Lung (tissue), 12 donors: ENCODE measurements around the gene KCNQ1OT1. TPM values are rescaled to one million over a fixed set of nuclear protein-coding genes. Genes with fewer than 3 reads are reported as not detected.
A peak's percentile ranks its signal among the peaks of the same experiment; 100 is the strongest.

Experiments used
- ATAC-seq: fragments of 200-7000 bp; cut with Tn5 transposase; one replicate; pipeline ENCODE4 v1.9.1; 2020; ENCODE audit warnings: moderate number of reproducible peaks; ENCODE audit not compliant: insufficient read depth, low FRiP score
- DNase-seq, 3 donors: peaks; one replicate each; pipeline ENCODE4 v3.0.0-alpha.2; 2013 to 2017
- H3K27ac ChIP-seq, 2 donors: one replicate each; pipeline ENCODE4 v1.5.1; 2013; ENCODE audit warnings: mild to moderate bottlenecking in 2 of 2, moderate library complexity in 2 of 2, control low read depth in 1 of 2, inconsistent platforms in 1 of 2, low read depth in 1 of 2, low read length in 1 of 2
- H3K27me3 ChIP-seq, 3 donors: one replicate each; pipeline ENCODE4 v1.5.1; 2013; ENCODE audit warnings: low read length in 2 of 3; ENCODE audit not compliant: control insufficient read depth in 3 of 3, insufficient read depth in 3 of 3
- H3K36me3 ChIP-seq, 4 donors: one replicate each; pipeline ENCODE4 v1.5.1; 2013; ENCODE audit warnings: low read length in 4 of 4, mild to moderate bottlenecking in 1 of 4, moderate library complexity in 1 of 4; ENCODE audit not compliant: control insufficient read depth in 4 of 4, insufficient read depth in 4 of 4
- H3K4me1 ChIP-seq, 5 donors: one replicate each; pipeline ENCODE4 v1.5.1; 2013; ENCODE audit warnings: low read length in 5 of 5, mild to moderate bottlenecking in 2 of 5, moderate library complexity in 1 of 5; ENCODE audit not compliant: control insufficient read depth in 5 of 5, insufficient read depth in 5 of 5
- H3K4me3 ChIP-seq: one replicate; pipeline ENCODE4 v1.5.1; 2013; ENCODE audit warnings: mild to moderate bottlenecking, control low read depth, moderate library complexity
- H3K9ac ChIP-seq, 2 donors: one replicate each; pipeline ENCODE4 v1.5.1; 2013; ENCODE audit warnings: low read length in 2 of 2, control low read depth in 1 of 2; ENCODE audit not compliant: insufficient read depth in 1 of 2
- H3K9me3 ChIP-seq, 4 donors: one replicate each; pipeline ENCODE4 v1.5.1; 2013; ENCODE audit warnings: low read length in 3 of 4, mild to moderate bottlenecking in 1 of 4, moderate library complexity in 1 of 4; ENCODE audit not compliant: control insufficient read depth in 4 of 4, insufficient read depth in 3 of 4
- CTCF ChIP-seq: IDR thresholded peaks from 2 replicates; pipeline ENCODE4 v1.5.1; 2012; ENCODE audit warnings: mild to moderate bottlenecking; ENCODE audit errors: control extremely low read depth, extremely low read depth
- WGBS, 2 donors: extraction: QIAGEN DNeasy Blood & Tissue Kit; methylation state at CpG; one replicate each; pipeline ENCODE4 v1.1.7; 2013; 5-methylcytosine and 5-hydroxymethylcytosine counted together
- polyA plus RNA-seq, 2 donors: library from polyadenylated mRNA; stranded (reverse); fragments of 200-250 nt; gene quantifications; one replicate each; pipeline ENCODE4 v1.2.1, GENCODE V29; 2013
- total RNA-seq, 2 donors: library from RNA; depleted of rRNA in 1 of 2; stranded (reverse); fragments of >200 nt in 1 of 2; gene quantifications; one replicate each; pipeline ENCODE4 v1.2.1, GENCODE V29; 2014 to 2021
- donor health status: control.
- donor health status: control.
- donor health status: Bipolar disorder and iron deficiency.
- donor health status: healthy.
- donor health status: DM: yes; HTN: yes; CAD: no.

KCNQ1OT1 gene
- total and polyA plus RNA-seq, 4 donors, result 0.02 to 14.5 (median 1.7) TPM

DNA sequence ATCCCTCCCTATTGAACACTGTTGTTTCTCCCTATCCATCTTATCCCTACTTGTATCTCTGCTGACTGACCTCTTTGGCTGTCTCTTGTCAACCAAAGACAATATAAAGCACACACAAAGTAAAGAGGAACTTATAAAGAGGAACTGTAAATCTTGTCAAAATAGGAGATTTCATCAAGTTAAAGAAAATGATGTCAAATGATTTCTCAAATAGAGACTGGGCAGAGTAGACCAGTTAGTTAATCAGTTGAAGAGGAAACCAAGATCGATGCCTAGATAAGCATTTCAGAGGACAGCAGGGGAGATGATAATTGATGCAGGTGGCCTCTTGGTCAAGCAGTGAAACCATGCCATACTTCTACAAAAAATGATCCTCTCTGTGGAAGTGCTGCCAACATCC is 22.7 kb downstream of the KCNQ1OT1 start:
- DNase-seq (no peak), ATAC-seq (no peak)
- TF ChIP-seq CTCF, result no peak
- Histone ChIP-seq H3K27me3 (no peaks in the 10 kb centered on the region), H3K9me3 (no peaks in the 10 kb centered on the region), H3K4me3 (no peak overlapping the region), H3K27ac (no peak overlapping the region), H3K4me1 (peaks cover 0 to 21% (median 13%) of the 10 kb centered on the region in 5 donors), H3K36me3 (no peaks in the 10 kb centered on the region), H3K9ac (no peak overlapping the region)
- WGBS, 2 donors, result 35 to 53% methylated on average over 1 of the region's 1 CpG

DNA sequence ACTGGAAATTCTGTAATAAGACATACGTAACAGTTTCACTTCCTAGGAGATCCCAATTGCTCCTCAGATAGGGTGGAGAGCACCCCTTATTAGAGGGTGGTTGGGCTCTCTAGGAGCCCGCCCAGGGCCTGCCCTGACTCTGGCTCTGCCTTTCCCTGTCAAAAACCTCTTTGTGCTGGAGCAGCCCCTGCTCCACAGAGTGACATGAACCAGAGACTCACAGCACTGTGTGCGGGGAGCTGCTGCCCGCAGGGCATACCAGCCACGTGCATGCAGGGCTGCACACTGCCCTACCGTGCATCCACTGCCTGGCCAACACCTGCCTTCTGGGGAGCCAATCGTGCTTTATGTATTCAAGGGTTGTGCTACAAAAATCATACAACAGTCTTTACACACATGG is 24.3 kb downstream of the KCNQ1OT1 start:
- Histone ChIP-seq H3K27ac (no peak overlapping the region), H3K4me1 (peaks cover 0 to 21% (median 13%) of the 10 kb centered on the region in 5 donors), H3K9me3 (no peaks in the 10 kb centered on the region), H3K4me3 (no peak overlapping the region), H3K9ac (no peak overlapping the region), H3K36me3 (no peaks in the 10 kb centered on the region), H3K27me3 (no peaks in the 10 kb centered on the region)
- no peak for TF ChIP-seq CTCF
- ATAC-seq (no peak), DNase-seq (peak in 2 of 3 donors; percentile 12 to 37)
- WGBS, 2 donors, result 89 to 94% methylated on average over 7 of the region's 7 CpGs

- no peaks in the 10 kb centered on the region for H3K9me3 ChIP-seq
- no peak for ATAC-seq
- WGBS, 2 donors, result 63 to 71% methylated on average over 8 of the region's 8 CpGs
- peaks cover 0 to 21% (median 13%) of the 10 kb centered on the region in 5 donors for H3K4me1 ChIP-seq
- DNase-seq, result peak; percentile 46 to 59 (median 47)
- H3K36me3 ChIP-seq, result no peaks in the 10 kb centered on the region
- H3K27me3 ChIP-seq, result no peaks in the 10 kb centered on the region
- peak overlapping the region in 1 of 2 donors; percentile 20 for H3K27ac ChIP-seq
- TF ChIP-seq CTCF, result no peak
- no peak overlapping the region for H3K9ac ChIP-seq
- no peak overlapping the region for H3K4me3 ChIP-seq
These were observed 25.1 kb downstream of the KCNQ1OT1 start for GRCh38 chr11:2674658-2675131.
